ENCODE measurements around the gene ZNF219. TPM values are rescaled to one million over a fixed set of nuclear protein-coding genes. Genes with fewer than 3 reads are reported as not detected.

Gene ZNF219
- total and polyA plus RNA-seq, 2 donors (not counting 1 experiment from before 2014, with no cell fraction given) = 3.3 to 6.4 TPM

GRCh38 chr14:21053184-21054122 lies 45.0 kb downstream of the ZNF219 start:
- H3K4me1 ChIP-seq (ENCODE audit: control insufficient read depth in 2 of 2, insufficient read depth in 2 of 2, low read length in 2 of 2) = no peaks in the 10 kb centered on the region
- no peak for DNase-seq
- Mint-ChIP-seq H3K4me1 (no peaks in the 10 kb centered on the region), H3K9me3 (ENCODE audit: insufficient read depth) (no peaks in the 10 kb centered on the region), H3K27me3 (peaks cover 35% of the 10 kb centered on the region), H3K4me3 (no peak overlapping the region), H3K27ac (no peak overlapping the region)
- H3K27ac ChIP-seq (ENCODE audit: low read length in 2 of 2) = no peak overlapping the region
- H3K4me3 ChIP-seq (ENCODE audit: control extremely low read depth in 1 of 5, extremely low read depth in 1 of 5, insufficient read depth in 1 of 5, low read depth in 2 of 5, low read length in 4 of 5) = no peak overlapping the region
- no peaks in the 10 kb centered on the region for H3K36me3 ChIP-seq (replicated peaks in 1 of 2; ENCODE audit: control extremely low read depth in 1 of 2, control insufficient read depth in 1 of 2, extremely low read depth in 1 of 2, insufficient read depth in 2 of 2, low read length in 1 of 2)
- POLR2A ChIA-PET = no interaction called here
- ATAC-seq (ENCODE audit: low read depth) = no peak
- TF ChIP-seq EZH2 (IDR thresholded peaks at IDR 0.05; ENCODE audit: borderline replicate concordance, insufficient read depth, low read depth, low read length, poor library complexity, severe bottlenecking) = no peak
- TF ChIP-seq CTCF (IDR thresholded peaks at IDR 0.05) = no peak
- H3K9me3 ChIP-seq (ENCODE audit: control extremely low read depth in 1 of 3, control insufficient read depth in 2 of 3, insufficient read depth in 1 of 3, low read length in 2 of 3) = no peaks in the 10 kb centered on the region
- no peak overlapping the region for H2AFZ ChIP-seq (ENCODE audit: insufficient read depth, low read depth, low read length, poor library complexity, severe bottlenecking)
- H3K27me3 ChIP-seq (replicated peaks in 1 of 4; ENCODE audit: control extremely low read depth in 1 of 4, control insufficient read depth in 3 of 4, insufficient read depth in 4 of 4, low read length in 3 of 4) = peaks cover 0 to 10% (median 5%) of the 10 kb centered on the region in 4 experiments
- no peaks in the 10 kb centered on the region for H3K79me2 ChIP-seq (ENCODE audit: control insufficient read depth, insufficient read depth, low read length)
- CTCF ChIA-PET = interaction anchor here (1.3 to 1.4 kb wide), 2 partner anchors 15 to 39 kb away, joined by 4 to 6 read pairs; no protein-coding TSS in a partner anchor
- no peak overlapping the region for H3K9ac ChIP-seq (ENCODE audit: low read length)
- intact Hi-C loops (cut with micrococcal nuclease) = no loop called here
- no peak overlapping the region for H3K4me2 ChIP-seq (replicated peaks; ENCODE audit: low read depth, low read length, poor library complexity, severe bottlenecking)
- no peaks in the 10 kb centered on the region for H4K20me1 ChIP-seq (ENCODE audit: control insufficient read depth, insufficient read depth, low read length, poor library complexity, severe bottlenecking)
- 94% methylated on average over 19 of the region's 20 CpGs for WGBS (ENCODE audit: insufficient coverage)

GRCh38 chr14:21050597-21050996 lies 47.9 kb downstream of the ZNF219 start:
- peaks cover 44% of the 10 kb centered on the region for H3K27me3 Mint-ChIP-seq
- Histone ChIP-seq H2AFZ (ENCODE audit: insufficient read depth, low read depth, low read length, poor library complexity, severe bottlenecking) (no peak overlapping the region), H3K27me3 (replicated peaks in 1 of 4; ENCODE audit: control extremely low read depth in 1 of 4, control insufficient read depth in 3 of 4, insufficient read depth in 4 of 4, low read length in 3 of 4) (peaks cover 0 to 15% (median 3%) of the 10 kb centered on the region in 4 experiments), H3K79me2 (ENCODE audit: control insufficient read depth, insufficient read depth, low read length) (no peaks in the 10 kb centered on the region), H3K36me3 (replicated peaks in 1 of 2; ENCODE audit: control extremely low read depth in 1 of 2, control insufficient read depth in 1 of 2, extremely low read depth in 1 of 2, insufficient read depth in 2 of 2, low read length in 1 of 2) (no peaks in the 10 kb centered on the region), H3K9me3 (ENCODE audit: control extremely low read depth in 1 of 3, control insufficient read depth in 2 of 3, insufficient read depth in 1 of 3, low read length in 2 of 3) (no peaks in the 10 kb centered on the region), H3K4me2 (replicated peaks; ENCODE audit: low read depth, low read length, poor library complexity, severe bottlenecking) (no peak overlapping the region), H3K4me1 (ENCODE audit: control insufficient read depth in 2 of 2, insufficient read depth in 2 of 2, low read length in 2 of 2) (no peaks in the 10 kb centered on the region), H3K4me3 (ENCODE audit: control extremely low read depth in 1 of 5, extremely low read depth in 1 of 5, insufficient read depth in 1 of 5, low read depth in 2 of 5, low read length in 4 of 5) (no peak overlapping the region), H4K20me1 (ENCODE audit: control insufficient read depth, insufficient read depth, low read length, poor library complexity, severe bottlenecking) (no peaks in the 10 kb centered on the region), H3K27ac (ENCODE audit: low read length in 2 of 2) (no peak overlapping the region), H3K9ac (ENCODE audit: low read length) (no peak overlapping the region)
- TF ChIP-seq EZH2 (IDR thresholded peaks at IDR 0.05; ENCODE audit: borderline replicate concordance, insufficient read depth, low read depth, low read length, poor library complexity, severe bottlenecking) = no peak
- no peak for TF ChIP-seq CTCF (IDR thresholded peaks at IDR 0.05)
- DNase-seq = no peak
- no peaks in the 10 kb centered on the region for H3K9me3 Mint-ChIP-seq (ENCODE audit: insufficient read depth)
- H3K27ac Mint-ChIP-seq = no peak overlapping the region
- H3K4me3 Mint-ChIP-seq = no peak overlapping the region
- intact Hi-C loops (cut with micrococcal nuclease) = no loop called here
- CTCF ChIA-PET = interaction anchor here (1.0 to 2.6 kb wide), 3 partner anchors 10 to 36 kb away, joined by 3 to 11 read pairs (median 7); no protein-coding TSS in a partner anchor
- POLR2A ChIA-PET = no interaction called here
- ATAC-seq (ENCODE audit: low read depth) = no peak
- no peaks in the 10 kb centered on the region for H3K4me1 Mint-ChIP-seq
- 22% methylated on average over 1 of the region's 3 CpGs for WGBS (ENCODE audit: insufficient coverage)
